Activated T-helper 1 cell treated with anti-CD3 and anti-CD28 coated beads, Interleukin-2, amount 50 U/mL, for 16 hours (primary cell): ENCODE data around the gene CPXM1.
A peak's percentile ranks its signal among the peaks of the same experiment; 100 is the strongest.
"Not testable (repeated sequence)": the region's sequence is repeated elsewhere in the genome, so short reads cannot be mapped to it uniquely, and the experiment has no call there.

Experiments used
- DNase-seq, 2 donors: peaks; one replicate each; pipeline ENCODE4 v3.0.0-alpha.2; 2020; ENCODE audit warnings: low read depth in 1 of 2, low spot score in 1 of 2

Gene CPXM1

DNA sequence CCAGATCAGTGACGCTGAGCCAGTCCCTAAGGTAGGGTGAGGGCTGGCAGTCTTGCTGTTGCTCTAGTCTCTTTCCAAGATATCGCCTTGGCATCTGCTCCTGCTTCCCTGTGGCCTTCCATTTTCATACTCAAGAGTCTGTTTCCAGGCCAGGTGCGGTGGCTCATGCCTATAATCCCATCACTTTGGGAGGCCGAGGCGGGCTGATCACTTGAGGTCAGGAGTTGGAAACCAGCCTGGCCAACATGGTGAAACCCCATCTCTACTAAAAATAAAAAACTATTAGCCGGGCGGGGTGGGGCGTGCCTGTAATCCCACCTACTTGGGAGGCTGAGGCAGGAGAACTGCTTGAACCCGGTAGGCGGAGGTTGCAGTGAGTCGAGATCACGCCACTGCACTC, 30.3 kb downstream of the CPXM1 start:
- DNase-seq, result not testable (repeated sequence)

DNA sequence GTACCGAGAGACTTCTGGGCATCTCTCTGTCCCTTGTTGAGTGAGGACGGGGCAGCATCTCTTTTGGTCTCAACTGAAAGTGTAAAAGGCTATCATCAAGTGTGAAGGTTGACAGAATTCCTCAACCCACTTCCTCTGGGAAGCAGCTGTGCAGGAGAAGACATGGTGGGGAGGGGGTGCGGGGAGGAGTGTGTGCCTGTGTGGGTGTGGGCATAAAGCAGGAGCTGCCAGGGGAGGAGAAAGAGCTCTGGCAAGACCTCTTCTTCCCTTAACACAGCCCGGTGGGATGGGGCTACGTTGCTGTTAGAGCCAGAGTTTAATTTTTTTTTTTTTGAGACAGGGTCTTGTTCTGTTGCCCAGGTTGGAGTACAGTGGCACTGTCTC, 31.8 kb downstream of the CPXM1 start:
- no peak for DNase-seq

DNA sequence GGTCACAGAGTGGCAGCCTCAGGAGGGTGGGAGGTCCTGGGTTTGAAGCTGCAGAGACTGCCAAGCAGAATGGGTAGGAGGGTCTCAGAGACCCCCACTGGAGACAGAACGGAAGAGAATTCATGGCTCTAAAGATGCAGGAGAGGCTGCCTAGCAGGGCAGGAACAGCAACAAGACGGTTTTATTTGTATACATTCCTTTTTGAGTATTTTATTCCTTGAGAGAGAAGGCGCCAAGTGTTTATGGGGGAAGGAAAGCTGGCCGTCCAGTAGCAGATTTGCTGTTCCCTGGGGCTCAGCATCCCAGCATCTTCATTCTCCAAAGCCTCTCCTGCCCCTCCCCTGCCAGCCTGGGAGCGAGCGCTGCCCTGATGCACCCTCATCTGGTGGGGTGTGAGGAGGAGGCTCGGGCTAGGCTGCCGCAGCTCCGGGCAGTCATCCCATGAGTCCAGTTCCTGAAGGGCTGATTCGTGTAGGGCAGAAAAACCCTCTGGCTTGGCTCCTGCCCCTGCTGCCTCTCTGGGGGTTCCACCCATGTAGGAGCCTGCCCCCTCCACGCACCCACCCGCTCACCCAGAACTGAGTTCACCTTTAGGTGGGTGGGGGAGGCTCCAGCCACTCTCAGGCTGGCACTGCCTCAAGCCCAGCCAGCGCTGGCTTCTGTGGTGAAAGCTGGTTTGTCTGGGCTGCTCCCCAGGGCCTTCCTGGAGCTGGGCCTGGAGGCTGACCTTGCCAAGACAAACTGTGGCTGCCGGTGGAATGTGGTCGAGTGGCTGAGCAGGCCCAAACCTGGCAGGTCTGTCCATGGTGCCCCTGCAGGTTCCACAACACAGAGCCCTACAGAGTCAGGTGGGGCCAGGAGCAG, 32.4 kb downstream of the CPXM1 start:
- no peak for DNase-seq

DNA sequence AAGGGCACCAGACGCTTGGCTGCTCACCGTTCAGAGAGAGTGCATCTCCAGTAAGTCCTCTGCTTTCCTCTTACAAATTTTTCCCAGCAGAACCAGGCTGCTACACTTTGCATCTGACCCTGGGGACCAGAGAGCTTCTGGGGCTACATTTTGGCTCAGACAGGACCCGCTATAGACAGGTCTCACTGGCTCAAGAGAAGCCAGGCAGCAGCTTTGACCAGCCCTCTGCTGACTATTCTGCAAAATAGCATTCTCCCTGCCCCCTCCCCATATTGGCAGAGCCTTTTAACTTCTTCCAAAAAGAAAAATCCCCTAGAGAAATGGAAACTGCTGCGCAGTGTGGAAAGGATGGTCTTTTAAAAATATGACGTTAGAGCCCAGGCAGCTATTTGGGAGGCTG, 37.2 kb downstream of the CPXM1 start:
- no peak for DNase-seq

DNA sequence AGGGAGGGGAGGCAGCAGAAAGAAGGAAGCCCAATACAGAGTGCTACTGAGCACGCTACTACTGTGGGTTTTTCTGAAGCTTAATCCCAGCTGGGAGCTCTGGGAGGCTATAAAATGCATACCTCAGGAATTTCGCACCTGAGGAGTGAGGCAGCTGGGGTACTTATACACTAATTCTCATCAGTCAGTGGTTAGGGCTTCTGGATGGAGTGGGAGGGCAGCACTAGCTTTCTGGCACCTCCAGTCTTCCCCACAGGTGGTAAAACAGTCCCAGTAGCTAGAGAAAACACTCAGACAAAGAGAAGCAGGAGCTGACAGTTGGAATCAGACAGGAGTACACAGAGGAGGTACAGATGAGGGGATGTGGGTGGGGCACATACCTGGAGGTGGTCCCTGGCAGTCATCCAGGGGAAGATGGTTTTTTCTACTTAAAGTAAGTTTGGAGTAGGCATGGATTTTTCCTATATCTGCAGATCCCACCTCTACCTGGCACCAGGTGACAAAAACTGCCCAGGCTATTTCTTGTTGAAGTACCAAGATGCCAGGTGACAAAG, 37.8 kb downstream of the CPXM1 start:
- no peak for DNase-seq

DNA sequence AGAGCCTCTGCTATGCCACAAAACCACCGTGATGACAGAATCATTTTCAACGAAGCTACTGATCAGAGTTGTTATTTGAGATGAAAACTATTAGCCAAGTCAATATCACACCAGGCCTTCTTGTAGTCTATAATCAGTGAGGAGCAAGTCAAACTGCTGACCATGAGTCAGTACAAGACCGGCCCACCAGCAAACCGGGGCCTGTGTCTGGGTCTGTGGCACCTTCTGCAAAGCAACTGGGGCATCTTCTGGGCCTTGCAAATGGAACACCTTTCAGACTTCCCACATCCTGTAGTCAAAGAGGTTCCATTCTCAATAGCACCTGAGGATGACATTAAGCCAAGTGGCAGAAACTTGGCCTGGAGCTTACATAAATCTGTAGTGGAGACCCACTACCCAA, 38.5 kb downstream of the CPXM1 start:
- no peak for DNase-seq

DNA sequence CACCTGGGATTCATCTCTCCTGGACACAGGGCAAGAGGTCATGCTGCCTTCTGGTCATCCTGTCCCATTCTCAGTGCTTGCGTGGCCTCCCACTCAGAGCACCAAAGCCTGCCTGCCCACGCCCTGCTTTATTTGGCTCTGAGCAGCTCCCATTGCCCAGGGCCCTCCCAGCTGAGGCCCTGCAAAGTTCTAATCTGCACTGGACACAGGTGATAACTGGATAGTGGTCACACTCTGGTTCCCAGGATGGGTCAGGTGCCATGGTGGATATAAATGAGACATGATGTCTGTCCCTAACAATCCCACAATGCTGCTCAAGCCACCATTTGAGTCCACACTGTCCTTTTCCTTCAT, 39.5 kb downstream of the CPXM1 start:
- DNase-seq, result no peak

DNA sequence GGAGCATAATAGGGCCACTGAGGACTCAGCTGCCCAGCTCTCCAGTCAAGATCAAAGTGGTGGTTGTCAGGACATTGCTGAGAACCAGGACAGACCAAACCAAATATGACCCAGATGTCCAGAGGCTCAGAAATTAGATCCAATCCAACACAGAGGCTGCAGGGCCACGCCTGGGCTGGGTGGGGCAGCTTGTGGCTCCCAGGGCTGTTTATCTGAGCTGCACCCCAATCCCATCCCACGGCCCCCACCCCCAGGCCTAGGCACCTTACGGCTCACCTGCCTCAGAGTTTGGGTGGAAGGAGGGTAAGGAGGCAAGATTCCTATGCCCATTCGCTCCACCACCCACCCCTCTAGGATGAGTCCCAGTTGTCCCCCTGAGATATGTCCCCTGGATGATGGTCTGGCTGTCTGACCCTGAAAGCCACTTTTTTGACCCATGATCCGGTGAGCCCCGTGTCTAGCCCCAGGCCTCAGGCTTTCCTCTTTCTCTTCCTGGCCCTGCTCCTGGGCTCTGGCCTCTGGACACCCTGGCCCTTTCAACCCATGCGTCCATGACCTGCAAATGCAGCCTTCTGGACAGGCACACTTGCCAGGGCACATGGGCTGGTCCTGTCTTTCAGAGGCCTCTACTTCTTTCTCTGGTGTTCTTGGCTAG, 40.0 kb downstream of the CPXM1 start:
- DNase-seq, result no peak

DNA sequence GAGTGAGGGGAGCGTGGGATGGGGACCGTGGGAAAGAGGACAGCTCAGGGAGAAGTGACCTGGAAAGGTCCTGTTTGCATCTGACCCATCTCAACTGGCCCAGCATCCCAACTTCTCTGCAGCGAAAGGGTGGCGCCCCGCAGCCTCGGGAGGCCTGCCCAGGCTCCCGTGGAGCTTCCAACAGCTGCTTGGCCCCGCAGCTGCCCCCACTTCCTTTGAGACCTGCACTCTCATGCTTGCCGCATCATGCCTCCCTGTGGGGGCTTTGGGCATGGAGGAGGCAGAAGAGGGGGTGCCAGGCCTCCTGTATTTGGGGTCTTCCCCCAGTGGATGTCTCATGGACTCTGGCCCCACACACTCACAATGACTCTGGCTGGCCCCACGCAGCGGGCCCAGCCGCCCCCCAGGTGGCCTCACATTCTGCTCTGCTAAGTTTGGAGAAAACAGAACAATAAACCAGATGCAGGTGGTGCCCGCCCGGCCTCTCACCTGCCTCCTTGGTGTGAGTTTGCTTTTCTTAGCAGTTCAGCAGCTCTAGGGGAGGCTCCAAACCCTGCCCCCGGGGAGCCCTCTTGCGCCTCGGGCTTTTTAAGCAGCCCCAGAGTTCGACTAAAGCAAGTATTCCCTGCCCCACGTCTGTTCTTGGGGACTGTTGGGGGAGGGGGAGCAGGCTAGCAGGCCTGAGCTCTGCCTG, 40.7 kb downstream of the CPXM1 start:
- DNase-seq, result no peak

DNA sequence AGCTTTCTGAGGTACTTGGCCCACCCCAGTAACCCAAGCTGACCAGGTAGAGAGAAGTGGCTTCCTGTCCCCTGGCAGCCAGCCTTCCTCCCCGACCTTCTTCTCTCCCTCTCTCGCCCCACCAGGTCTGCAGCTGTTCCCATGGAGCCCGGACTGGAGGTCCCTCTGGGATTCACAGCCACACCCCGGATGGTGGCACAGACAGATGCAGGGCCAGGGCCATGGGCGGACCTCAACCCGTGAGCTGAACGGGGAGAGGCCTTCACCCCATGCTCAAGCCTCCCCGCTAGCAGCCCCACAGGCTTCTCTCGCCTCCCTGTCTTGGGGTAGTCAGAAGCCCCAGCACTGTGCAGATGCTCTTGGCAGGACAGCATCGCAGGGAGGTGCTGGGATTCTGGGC, 41.3 kb downstream of the CPXM1 start:
- DNase-seq, result no peak

DNA sequence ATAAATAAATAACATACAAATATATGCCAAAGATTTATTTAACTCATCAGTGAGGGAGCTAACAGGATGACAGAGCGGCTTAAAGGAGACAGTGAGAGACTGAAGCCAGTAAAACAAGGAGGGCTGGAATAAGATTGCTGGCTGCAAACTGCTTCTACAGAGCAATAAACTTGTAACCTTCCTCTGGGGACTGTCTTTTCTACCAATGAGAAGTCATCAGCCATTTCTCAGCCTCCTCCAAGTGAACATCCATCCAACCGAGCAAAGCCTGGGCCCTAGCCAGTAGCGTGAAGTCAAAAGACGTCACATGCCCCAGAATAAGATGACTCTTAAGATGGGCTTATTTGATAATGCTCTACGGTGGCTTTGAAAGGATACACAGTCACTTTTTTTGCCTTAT, 42.5 kb downstream of the CPXM1 start:
- no peak for DNase-seq

DNA sequence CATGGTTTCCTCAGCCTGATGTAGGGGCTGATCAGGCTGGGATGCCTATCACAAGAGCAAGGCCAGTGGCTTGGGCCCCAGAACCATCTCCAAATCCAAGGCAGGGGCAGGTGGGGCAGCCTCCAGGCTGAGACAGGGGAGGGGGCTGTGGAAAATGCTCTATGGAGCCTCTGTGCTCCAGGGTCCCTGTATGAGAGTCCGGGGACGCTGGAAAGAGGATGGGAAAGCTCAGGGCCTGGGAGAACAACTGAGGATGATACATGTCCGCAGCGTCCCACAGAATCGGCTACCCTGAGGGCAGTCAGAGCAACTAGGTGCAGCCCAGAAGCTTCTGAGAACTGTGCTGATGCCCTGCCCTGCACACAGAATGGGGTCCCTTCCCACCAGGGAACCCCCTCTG, 43.4 kb downstream of the CPXM1 start:
- DNase-seq, result no peak

DNA sequence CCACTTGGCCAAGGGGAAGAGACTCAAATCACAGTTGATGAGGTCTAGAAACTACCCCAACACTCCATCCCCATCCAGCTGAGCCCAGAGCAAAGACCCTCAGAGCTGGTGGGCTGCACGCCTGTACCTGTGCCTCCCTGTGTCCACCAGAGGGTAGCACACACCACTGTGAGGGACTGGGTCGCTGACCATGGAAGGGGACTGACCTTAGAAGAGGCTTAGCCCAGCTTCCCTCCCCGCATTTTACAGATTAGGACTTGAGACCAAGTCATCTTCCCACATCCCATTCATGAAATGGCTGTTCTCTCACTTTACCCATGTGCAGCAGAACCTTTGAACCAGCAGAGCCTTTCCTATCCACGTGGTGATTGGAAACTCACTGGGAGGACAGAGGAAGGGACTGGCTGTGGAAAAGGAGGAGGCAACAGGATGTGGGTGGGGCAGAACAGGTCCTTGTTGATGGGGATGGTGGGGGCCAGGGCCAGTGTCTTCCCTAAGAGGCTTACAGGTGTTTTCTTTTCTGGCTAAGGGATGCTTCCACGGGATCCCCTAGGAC, 44.3 kb downstream of the CPXM1 start:
- no peak for DNase-seq

DNA sequence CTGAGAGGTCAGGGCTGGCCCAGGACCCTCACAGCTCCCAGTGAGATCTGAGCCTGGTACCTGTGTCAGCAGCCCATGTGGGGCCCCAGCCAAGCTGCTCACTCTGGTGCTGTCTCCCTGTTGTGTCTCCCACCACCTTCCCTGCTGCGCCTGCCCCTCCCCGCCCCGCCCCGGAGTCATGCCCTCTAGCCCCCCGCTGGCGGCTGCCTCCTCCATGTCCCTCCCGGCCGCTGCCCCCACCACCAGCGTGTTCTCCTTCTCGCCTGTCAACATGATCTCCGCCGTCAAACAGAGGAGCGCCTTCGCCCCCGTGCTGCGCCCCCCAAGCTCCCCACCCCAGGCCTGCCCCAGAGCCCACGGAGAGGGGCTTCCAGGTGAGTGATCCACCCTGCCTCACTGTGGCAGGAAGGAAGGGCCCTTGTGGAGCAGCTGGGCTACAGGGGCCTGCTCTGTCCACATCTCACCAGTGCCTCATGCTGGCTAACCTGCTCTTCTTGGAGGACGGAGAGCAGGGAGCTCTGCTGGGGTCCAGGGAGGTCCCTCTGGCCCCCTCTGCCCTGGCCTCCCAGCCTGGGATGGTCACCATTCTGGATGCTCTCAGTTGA, 44.9 kb downstream of the CPXM1 start:
- no peak for DNase-seq

DNA sequence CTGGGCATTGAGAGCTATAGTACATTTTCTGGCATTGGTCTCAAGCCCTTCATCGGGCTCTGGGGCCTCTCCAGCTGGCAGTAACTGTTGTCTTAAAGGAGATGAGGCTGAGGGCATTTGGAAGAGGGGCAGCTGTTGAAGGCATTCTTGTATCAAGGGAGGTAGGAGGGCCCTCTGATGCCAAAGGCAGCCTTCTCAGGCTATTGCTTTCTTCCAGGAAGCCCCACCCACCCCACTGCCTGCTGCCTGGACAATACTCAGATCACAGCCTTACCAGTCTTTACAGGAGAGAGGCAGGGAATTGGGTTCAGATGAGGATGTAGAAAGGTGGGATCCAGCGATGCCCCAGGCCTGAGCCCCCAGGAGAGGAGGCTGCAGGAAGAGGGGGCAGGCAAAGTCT, 46.0 kb downstream of the CPXM1 start:
- no peak for DNase-seq

DNA sequence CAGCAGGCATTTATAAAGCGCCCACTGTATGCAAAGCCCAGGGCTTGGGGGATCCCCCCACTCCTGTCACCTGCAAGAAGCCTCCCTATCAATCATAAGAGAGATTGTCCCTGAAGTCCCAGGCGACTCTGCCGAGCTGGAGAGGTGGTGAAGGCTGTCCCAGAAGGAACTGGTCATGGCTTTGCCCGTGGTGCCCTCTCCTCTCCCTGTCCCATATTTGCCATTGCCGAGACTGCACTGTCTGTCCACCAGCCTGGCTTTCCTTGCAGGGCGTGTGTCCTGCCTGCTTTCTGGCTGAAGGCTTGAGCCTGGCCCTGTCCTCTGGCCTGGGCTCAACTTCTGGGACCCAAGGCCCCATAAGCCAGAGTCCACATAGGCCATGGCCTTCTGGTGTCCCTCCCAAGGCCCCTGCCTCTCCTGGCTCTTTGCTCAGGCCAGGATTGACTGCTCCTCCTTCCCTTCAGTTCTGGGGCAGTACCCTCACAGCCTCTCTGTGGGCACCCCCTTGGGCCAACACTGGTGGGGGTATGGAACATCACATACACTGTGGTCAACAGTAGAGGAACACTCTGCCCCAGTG, 46.9 kb downstream of the CPXM1 start:
- DNase-seq, result no peak

DNA sequence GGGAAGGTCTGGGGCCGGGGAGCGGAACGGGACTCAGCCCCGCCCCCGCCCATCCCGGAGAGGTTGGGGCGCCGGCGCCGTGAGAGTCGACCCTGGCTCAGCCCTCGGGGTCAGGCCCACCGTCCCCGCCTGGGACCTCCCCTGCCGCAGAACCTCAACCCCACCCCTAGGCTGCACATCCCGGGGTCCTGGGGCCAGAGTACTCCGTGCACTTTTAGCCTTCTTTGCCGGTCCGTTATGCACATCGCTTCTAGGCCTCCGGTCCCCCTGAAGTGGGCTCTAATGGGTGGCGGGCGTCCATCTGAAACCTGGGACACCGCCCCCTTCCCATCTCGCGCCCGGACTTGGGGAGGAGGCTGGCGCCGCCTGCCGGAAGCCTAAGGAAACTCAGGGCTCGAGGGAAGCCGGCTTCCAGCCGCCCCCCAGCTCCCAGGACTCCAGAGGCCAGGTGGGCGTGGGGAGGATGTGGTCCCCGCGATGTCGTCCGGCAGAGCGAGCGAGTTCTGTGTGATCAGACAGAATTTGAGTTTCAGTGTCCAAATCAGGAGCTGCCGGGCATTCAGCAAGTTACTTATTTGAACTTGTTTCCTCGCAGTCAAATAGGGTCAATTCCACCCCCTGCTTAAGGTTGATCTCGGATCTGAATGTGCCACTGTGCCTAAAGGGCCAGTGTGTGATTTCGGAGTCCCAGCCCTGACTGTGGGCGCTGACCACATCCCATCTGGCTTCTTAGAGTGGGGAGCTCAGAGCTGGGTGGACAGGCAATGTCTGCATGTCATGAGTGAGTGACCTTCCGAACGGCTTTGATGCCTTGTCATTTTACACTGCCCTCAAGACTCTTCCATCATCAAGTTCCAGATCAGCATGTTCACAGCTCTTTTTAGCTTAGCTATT, 47.6 kb downstream of the CPXM1 start:
- no peak for DNase-seq

DNA sequence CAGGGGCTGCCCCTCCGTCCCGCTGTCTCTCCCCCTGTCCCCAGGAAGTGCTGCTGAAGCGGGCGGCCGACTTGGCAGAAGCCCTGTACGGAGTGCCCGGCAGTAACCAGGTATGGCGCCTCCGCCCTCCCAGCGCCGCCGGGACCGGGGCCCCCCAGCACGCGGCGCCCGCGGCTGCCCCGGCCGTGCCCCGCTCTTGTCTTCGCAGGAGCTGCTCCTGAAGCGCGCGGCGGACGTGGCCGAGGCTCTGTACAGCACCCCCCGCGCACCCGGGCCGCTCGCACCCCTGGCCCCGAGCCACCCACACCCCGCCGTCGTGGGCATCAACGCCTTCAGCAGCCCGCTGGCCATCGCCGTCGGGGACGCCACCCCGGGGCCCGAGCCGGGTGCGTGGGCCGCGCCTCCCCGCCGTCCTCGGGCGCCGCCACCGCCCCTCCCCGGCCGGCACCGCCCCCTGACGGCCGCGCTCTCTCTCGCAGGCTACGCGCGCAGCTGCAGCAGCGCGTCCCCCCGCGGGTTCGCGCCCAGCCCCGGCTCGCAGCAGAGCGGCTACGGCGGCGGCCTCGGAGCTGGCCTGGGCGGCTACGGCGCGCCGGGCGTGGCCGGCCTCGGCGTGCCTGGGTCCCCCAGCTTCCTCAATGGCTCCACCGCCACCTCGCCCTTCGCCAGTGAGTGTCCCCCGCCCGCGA, 48.4 kb downstream of the CPXM1 start:
- DNase-seq, result peak in 1 of 2 donors; percentile 43

DNA sequence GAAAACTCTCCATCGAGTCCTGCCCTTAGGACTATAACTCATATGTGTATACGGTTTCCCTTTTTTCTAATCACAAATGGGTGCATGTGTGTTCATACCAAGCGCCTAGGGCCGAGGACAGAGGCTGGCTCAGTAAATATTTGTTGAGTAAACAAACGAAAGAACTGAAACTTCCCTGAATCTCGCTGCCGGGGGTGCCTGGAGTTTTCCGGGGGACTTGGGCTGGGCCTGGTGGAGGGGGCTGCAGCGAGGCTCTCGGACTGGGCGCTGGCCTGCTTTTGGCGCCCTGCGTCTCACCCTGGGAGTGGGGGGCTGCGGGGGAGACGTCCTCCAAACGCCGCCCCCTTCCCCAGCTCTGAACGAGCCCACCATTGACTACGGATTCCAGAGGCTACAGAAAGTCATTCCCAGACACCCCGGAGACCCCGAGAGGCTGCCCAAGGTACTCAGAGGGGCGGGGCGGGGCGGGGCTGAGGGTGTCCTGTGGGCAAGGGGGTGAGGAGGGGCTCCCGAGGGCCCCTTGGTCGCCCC, 49.0 kb downstream of the CPXM1 start:
- DNase-seq, result no peak
